SW480 (cell line): ENCODE data around the gene CLRN2.
A peak's percentile ranks its signal among the peaks of the same experiment; 100 is the strongest.

Source experiments
- DNase-seq: peaks from one replicate; pipeline ENCODE4 v3.0.0-alpha.2; 2016; ENCODE audit warnings: low spot score

The CLRN2 gene, protein sequence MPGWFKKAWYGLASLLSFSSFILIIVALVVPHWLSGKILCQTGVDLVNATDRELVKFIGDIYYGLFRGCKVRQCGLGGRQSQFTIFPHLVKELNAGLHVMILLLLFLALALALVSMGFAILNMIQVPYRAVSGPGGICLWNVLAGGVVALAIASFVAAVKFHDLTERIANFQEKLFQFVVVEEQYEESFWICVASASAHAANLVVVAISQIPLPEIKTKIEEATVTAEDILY

GRCh38 chr4:17514865-17515264, at the start of gene CLRN2:
TSS of gene CLRN2 (plus strand) at chr4:17515165. CDS start at chr4:17515267, 102 bp downstream.
- no peak for DNase-seq

DNA sequence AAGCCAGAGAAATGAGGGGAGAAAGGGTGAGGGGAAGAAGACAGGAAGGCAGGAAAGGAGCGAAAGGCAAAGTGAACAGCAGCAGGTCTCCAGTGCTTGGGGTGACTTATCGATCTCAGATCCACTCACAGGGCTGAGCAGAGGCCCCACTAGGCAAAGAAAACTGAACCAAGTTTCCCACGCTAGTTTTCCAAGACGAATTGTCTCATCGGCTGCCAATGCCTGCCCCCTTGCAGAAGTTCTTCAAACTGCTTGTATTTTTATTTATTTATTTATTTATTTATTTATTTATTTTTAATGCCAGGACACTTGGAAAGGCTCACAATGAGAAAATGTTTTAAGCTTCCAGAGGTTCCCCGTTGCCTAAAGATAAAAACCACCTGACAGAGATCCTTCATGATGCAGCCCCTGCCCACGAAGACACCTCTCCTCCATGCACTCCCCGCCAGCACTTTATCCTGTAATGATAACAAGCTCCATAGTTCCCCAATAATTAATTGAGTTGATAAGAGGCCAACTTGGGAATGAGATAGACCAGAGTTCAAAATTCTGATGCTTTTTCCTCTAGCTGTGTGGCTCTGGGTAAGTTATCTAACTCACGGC, 46.2 kb upstream of the CLRN2 start:
- peak; percentile 5 for DNase-seq

DNA sequence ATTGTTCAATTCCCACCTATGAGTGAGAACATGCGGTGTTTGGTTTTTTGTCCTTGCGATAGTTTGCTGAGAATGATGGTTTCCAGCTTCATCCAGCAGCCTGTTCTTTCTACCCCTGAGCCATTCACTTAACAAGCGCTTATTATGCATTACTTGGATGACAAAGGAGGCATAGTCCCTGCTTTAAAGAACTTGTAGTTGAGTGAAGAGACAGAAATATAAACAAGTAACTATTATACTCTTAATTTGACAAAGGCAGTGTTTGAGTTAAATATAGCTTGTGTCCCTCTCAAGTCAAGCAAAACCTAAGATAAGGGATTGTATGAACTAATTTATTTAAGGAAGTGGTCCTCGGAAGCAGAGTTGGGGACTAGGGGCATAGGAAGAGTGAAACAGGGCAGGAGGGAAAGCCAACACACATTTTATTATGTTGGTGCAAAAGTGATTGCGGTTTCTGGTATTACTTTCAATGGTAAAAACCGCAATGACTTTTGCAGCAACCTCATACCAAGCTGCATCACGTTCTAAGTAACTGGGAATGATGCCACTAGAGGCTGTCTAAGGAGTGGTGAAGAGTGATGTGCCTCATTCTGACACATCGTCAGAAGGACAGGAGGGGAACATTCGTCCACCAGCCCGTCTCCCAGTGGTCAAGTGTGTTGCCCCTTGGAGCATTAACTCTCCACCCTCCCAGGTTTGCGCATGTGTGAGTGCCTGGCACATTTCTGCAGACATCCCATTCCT, 44.9 kb upstream of the CLRN2 start:
- no peak for DNase-seq

GRCh38 chr4:17475481-17475880, 39.5 kb upstream of the CLRN2 start:
- DNase-seq: no peak

DNA sequence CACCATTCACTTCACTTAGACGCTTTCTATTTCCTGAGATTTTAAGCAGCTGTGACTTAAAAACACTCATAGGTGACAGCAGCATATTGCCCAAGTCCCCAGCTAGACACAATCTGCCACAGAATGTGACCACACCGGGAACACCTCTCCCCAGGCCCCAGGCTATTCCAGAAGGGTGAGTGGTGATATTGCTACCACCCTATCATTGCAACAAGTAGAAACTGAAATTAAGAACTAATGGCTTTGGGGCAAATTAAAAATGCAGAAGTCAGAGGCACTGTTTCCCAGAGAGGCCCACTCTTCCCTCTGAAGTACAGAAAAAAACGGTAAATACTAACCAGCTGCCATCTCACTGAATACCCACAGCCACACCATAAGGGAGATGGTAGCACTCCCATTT, 38.1 kb upstream of the CLRN2 start:
- DNase-seq: no peak

DNA sequence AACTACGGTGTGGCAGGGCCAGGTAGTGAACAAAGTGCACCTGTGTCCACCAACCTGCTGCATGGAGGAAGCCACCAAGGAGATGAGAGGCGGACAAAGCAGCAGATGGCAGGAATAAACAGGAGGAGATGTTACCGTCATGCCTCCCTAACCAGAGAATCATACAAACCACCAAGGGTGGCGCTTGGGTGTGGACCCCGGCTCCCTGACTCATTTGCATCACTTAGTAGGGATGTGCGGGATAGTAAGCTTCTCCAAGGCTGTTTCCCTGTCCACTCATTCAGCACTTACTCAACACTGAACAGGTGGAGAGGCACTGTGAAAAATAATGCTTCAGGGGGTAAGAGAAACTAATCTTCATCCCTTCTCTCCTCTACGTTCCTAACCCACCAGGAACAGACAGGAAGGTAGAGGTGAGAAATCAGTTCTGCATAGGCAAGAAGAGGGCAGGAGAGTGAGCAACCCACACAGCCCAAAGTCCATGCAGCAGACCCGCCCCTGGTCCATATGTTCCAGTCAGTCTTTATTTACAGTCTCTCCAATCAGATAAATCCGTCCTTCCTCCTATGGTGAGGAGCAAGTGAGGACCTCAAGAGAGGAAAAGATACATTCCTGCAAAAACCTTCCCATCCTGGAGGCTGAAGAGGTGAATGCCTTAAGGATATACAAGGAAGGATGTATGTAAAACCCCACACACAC, 37.0 kb upstream of the CLRN2 start:
- no peak for DNase-seq

DNA sequence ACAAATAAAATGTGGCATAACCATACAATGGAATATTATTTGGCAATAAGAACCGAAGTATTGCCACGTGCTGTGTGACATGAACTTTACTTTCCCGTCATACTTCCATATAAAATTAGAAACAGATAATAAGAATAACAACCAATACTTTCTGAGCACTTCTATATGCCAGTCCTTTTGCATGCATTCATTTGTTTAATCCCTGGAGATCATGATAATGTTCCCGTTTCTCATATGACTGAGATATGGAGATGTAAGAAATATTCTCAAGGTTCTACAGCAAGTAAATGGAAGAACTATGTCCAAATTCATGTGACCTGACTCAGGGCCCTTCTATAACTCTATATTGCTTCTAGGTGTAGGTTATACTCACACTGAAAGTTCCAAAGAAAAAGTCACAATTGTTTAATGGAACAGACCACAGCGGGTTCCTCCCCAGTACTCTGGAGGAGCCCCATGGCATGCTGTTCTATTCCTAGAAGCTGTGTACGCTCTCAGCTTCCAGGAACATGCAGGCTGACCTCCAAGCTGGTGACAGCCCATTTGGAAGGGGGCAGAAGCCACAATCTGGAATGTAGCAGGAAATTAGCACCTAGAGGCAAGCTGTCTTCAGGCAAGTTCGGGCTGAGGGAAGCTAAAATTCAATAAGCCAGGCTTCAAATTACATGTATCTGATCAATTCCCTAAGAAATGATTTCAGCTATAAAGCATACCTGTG, 34.6 kb upstream of the CLRN2 start:
- no peak for DNase-seq

DNA sequence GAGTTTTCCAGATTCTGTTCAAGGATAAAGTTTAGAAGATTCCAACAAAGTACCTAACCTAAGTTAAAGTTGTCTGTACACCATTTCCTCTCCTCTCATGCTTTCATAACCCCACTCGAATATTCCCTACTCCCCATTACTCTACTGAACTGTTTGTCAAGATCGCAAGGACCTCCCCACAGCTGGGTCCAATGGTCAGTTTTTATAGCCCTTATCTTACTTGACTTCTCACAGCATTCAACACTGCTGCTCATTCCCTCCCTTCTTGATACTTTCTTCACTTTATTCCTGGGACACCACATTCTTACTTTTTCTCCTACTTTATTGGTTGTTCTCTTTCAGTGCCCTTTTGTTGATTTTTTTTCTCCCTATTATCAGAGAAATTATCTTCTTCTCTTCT, 34.0 kb upstream of the CLRN2 start:
- no peak for DNase-seq

- no peak for DNase-seq
Observed at GRCh38 chr4:17482716-17483115, 32.2 kb upstream of the CLRN2 start.

DNA sequence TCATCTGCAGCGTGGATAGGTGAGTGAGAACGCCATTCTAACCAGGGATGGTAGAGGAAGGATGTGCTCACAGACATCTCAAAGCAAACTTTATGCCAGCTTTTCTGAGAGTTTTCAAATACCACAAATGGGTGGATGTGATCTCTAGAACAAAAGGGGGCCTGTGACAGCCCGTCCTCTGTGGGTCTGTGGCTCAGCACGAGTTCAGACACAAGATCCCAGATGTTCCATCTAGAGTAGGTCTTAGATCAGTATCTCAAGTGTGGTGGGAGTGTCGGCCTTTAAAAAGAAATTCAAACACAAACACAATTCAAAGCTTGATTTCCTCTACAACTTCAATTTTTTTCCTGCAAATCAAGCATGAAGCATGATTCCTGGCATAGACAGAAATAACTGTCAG, 25.8 kb upstream of the CLRN2 start:
- no peak for DNase-seq

- no peak for DNase-seq
Observed at GRCh38 chr4:17489721-17490120, 25.2 kb upstream of the CLRN2 start.

- no peak for DNase-seq
Observed at GRCh38 chr4:17490575-17491059, 24.3 kb upstream of the CLRN2 start.

DNA sequence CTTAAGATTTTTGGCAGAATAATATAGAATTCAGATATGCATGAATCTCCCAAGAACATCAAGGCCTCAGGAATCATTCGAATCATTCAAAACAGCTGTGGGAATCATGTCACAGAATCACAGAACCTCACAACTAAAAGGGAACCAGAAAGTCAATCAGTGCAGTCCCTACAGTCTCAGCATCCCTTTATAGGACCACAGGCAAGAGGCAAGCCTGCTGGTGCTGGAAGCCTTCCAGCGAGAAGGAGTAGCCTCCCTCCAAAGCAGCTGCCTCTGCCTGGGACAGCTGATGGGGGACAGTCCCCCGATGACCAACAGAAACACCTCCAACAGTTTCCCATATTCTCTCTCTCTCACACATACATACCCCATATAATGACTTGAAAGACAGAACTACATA, 23.8 kb upstream of the CLRN2 start:
- no peak for DNase-seq

GRCh38 chr4:17492058-17492741, 22.8 kb upstream of the CLRN2 start:
- DNase-seq: no peak

DNA sequence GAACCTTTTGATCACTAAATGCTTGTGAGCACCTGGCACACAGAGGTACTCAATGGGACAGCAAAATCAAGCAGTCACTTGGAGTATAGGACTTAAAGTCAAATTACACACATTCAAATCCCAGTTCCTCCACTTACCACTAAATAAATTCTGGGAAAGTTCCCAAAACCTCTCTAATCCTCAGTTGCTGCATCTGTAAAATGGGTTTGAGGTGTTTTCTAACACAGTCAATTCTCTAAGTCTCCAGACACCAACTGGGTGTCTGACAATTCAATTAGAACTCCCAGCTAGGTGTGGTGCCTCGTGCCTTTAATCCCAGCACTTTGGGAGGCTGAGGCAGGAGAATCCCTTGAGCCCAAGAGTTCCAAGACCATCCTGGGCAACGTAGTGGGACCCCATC, 22.1 kb upstream of the CLRN2 start:
- DNase-seq: no peak

- no peak for DNase-seq
Observed at GRCh38 chr4:17493619-17494018, 21.3 kb upstream of the CLRN2 start.

- peak; percentile 38 for DNase-seq
Observed at GRCh38 chr4:17494258-17495190, 20.4 kb upstream of the CLRN2 start.

DNA sequence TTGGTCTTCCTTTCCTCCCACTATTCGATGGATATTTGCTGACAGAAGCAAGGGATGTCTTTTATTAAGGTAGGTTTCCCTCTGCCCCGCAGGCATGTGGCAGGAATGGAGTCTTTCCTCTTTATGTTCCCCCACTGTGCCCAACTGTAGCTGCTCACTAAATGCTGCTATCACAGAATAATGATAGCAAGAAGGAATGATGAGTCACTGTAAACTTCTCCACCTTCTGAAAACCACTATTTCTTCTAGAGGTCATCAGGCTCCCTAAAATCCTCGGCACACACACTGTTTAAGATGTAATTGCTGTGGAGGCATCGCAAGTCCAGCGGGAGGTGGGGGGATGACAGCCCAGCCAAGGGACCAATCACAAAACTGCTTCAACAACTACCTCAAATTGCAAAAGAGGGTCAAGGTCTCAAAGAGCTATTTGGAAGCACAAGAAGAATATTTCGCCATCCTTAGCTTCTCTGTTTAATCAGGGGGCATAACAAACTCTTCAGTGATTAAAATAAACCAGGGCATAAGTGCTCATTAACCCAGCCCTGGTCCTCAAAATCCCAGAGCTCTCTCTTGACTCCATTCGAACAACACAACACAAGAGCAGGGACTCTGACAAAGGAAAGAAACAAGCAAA, 17.0 kb upstream of the CLRN2 start:
- DNase-seq: no peak

DNA sequence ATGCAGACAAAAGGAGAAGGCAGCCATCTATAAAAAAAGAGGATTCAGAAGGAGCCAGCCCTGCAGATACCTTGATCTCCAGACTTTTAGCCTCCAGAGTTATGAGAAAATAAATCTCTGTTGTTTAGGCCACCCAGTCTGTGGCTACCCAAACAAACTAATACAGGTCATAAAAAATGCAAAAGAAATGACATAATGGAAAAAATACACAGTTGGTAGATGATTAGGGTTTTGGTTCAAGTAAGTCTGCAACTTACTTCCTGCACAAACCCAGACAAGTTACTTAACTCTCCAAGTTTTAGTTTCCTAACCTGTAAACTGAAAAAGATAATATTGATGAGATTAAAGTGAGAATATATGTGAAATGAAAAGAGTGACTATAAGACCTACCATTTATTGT, 14.4 kb upstream of the CLRN2 start:
- DNase-seq: no peak

- DNase-seq: no peak
Observed at GRCh38 chr4:17502756-17503155, 12.2 kb upstream of the CLRN2 start.
